Caki2 (cell line): Measurements from ENCODE around the gene PMFBP1. TPM values are rescaled to one million over a fixed set of nuclear protein-coding genes. Genes with fewer than 3 reads are reported as not detected.

Experiments used
- DNase-seq: peaks from one replicate; pipeline ENCODE4 v3.0.0-alpha.2; 2015; ENCODE audit warnings: low read depth
- in situ Hi-C: cut with HindIII; loops from 2 replicates; pipeline ENCODE4 v1.10.0; 2016; ENCODE audit warnings: low sequenced_read_pairs, low pct_unique_long_range_greater_than_20kb, mixed read lengths
- total RNA-seq: library from RNA; depleted of rRNA; stranded (reverse); fragments of >200 nt; shearing (Covaris generic); gene quantifications from 2 replicates; pipeline ENCODE4 v1.2.3, GENCODE V29; 2014; ENCODE audit warnings: low replicate concordance

The PMFBP1 gene
- total RNA-seq, 1 experiment from 2014 or later: 3.4 TPM

GRCh38 chr16:72112452-72112792 lies 59.5 kb downstream of the PMFBP1 start:
- in situ Hi-C loops: no loop called here
- no peak for DNase-seq

GRCh38 chr16:72111657-72112451 lies 60.1 kb downstream of the PMFBP1 start:
- in situ Hi-C loops: no loop called here
- DNase-seq: peak; percentile 13

GRCh38 chr16:72110662-72111615 lies 61.0 kb downstream of the PMFBP1 start:
- in situ Hi-C loops: no loop called here
- no peak for DNase-seq

- no peak for DNase-seq
- in situ Hi-C loops: no loop called here
Measured at GRCh38 chr16:72109966-72110530, 61.9 kb downstream of the PMFBP1 start.

- in situ Hi-C loops: no loop called here
- no peak for DNase-seq
Measured at GRCh38 chr16:72109300-72109699, 62.7 kb downstream of the PMFBP1 start.

GRCh38 chr16:72108353-72109102 lies 63.4 kb downstream of the PMFBP1 start:
- in situ Hi-C loops: no loop called here
- DNase-seq: no peak

GRCh38 chr16:72107371-72107770 lies 64.6 kb downstream of the PMFBP1 start:
- no peak for DNase-seq
- in situ Hi-C loops: no loop called here

GRCh38 chr16:72105978-72106377 lies 66.0 kb downstream of the PMFBP1 start:
- no peak for DNase-seq
- in situ Hi-C loops: no loop called here

- in situ Hi-C loops: no loop called here
- DNase-seq: no peak
Measured at GRCh38 chr16:72104905-72105304, 67.0 kb downstream of the PMFBP1 start.

- in situ Hi-C loops: no loop called here
- DNase-seq: no peak
Measured at GRCh38 chr16:72101195-72101594, 70.8 kb downstream of the PMFBP1 start.

GRCh38 chr16:72099377-72099818 lies 72.6 kb downstream of the PMFBP1 start:
- peak; percentile 30 for DNase-seq
- in situ Hi-C loops: no loop called here

GRCh38 chr16:72098936-72099335 lies 73.0 kb downstream of the PMFBP1 start:
- DNase-seq: no peak
- in situ Hi-C loops: no loop called here

GRCh38 chr16:72094266-72094610 lies 77.7 kb downstream of the PMFBP1 start:
- no peak for DNase-seq
- in situ Hi-C loops: no loop called here

GRCh38 chr16:72093448-72094265 lies 78.3 kb downstream of the PMFBP1 start, which contains the start of the genes DHX38 and TXNL4B:
TSS of gene DHX38 (plus strand) at chr16:72093847. CDS start at chr16:72096158, 2,311 bp downstream.
TSS of gene TXNL4B (minus strand) at chr16:72093620. CDS start at chr16:72090749, 2,871 bp downstream.
- peak; percentile 99 for DNase-seq
- in situ Hi-C loops: no loop called here

GRCh38 chr16:72092832-72093447 lies 79.0 kb downstream of the PMFBP1 start:
- in situ Hi-C loops: no loop called here
- peak; percentile 40 for DNase-seq

GRCh38 chr16:72091217-72091616 lies 80.7 kb downstream of the PMFBP1 start:
- in situ Hi-C loops: no loop called here
- DNase-seq: no peak

GRCh38 chr16:72085002-72085401 lies 87.0 kb downstream of the PMFBP1 start:
- in situ Hi-C loops: no loop called here
- DNase-seq: no peak
